Gastrocnemius medialis (tissue), 4 donors: Measurements from ENCODE around the gene MYO1G. TPM values are rescaled to one million over a fixed set of nuclear protein-coding genes. Genes with fewer than 3 reads are reported as not detected.

Experiments used
- ATAC-seq, 2 donors: fragments of 150-250 bp; one replicate each; pipeline ENCODE4 v1.9.1; 2016
- DNase-seq, 2 donors: peaks; one replicate each; pipeline ENCODE4 v3.0.0-alpha.2; 2019
- H3K27ac ChIP-seq, 4 donors: fragments of 200-600 bp; sonication (generic); 1 replicate in 1 of 4; 2 replicates in 3 of 4; pipeline ENCODE4 v1.5.1; 2016 to 2018; ENCODE audit warnings: mild to moderate bottlenecking in 2 of 4, moderate library complexity in 1 of 4
- H3K27me3 ChIP-seq, 3 donors: fragments of 200-600 bp; sonication (generic) in 2 of 3; 1 replicate in 1 of 3; 2 replicates in 2 of 3; pipeline versions ENCODE4 v1.5.1 to v1.6.0; 2016 to 2019; ENCODE audit warnings: mild to moderate bottlenecking in 1 of 3, moderate library complexity in 1 of 3
- H3K36me3 ChIP-seq, 2 donors: fragments of 200-600 bp; sonication (generic) in 1 of 2; one replicate each; pipeline ENCODE4 v1.5.1; 2017 to 2018
- H3K4me1 ChIP-seq, 2 donors: fragments of 200-600 bp; sonication (generic) in 1 of 2; one replicate each; pipeline ENCODE4 v1.5.1; 2016 to 2017; ENCODE audit warnings: mild to moderate bottlenecking in 2 of 2
- H3K4me3 ChIP-seq, 4 donors: fragments of 200-600 bp; sonication (generic) in 3 of 4; 1 replicate in 1 of 4; 2 replicates in 3 of 4; pipeline ENCODE4 v1.5.1; 2016 to 2019; ENCODE audit warnings: mild to moderate bottlenecking in 2 of 4
- H3K9me3 ChIP-seq, 3 donors: fragments of 200-600 bp; sonication (generic) in 2 of 3; 1 replicate in 1 of 3; 2 replicates in 2 of 3; pipeline ENCODE4 v1.5.1; 2016 to 2019
- CTCF ChIP-seq, 5 experiments: fragments of 450-650 bp in 3 of 5; fragments of 200-600 bp in 2 of 5; sonication (generic) in 2 of 5; IDR thresholded peaks in 4 of 5; conservative IDR thresholded peaks in 1 of 5; 1 replicate in 4 of 5; 2 replicates in 1 of 5; pipeline ENCODE4 v1.5.1; 2016 to 2019; ENCODE audit warnings: antibody characterized with exemption in 5 of 5, mild to moderate bottlenecking in 3 of 5, moderate library complexity in 3 of 5
- POLR2A ChIP-seq, 2 donors: fragments of 450-650 bp; IDR thresholded peaks; one replicate each; pipeline ENCODE4 v1.6.1; 2017; ENCODE audit warnings: antibody characterized with exemption in 2 of 2, mild to moderate bottlenecking in 2 of 2, moderate library complexity in 2 of 2
- in situ Hi-C, 4 donors: fragments of 200-750 bp; cut with MboI; loops; one replicate each; pipeline versions ENCODE4 v1.15.0 to v1.8.0; 2017; ENCODE audit warnings: low sequenced_read_pairs in 4 of 4
- intact Hi-C: fragments of 100-400 bp; cut with DNase I; formaldehyde crosslinking; loops from one replicate; pipeline ENCODE4 v1.15.1; 2023; ENCODE audit warnings: low total_unique reads
- total RNA-seq, 4 donors: library from RNA; depleted of rRNA; stranded (reverse); fragments of >200 nt; gene quantifications; one replicate each; pipeline versions ENCODE4 v1.1.0 to v1.2.3, GENCODE V29; 2016

MYO1G gene
- total RNA-seq, 4 donors from 2014 or later, result 0.61 to 1.4 (median 1.3) TPM; not detected in 1

- Histone ChIP-seq H3K27me3 (peaks cover 0 to 7% (median 0%) of the 10 kb centered on the region in 3 donors), H3K36me3 (no peaks in the 10 kb centered on the region), H3K27ac (no peak overlapping the region), H3K4me1 (peaks cover 0 to 7% of the 10 kb centered on the region in 2 donors), H3K4me3 (no peak overlapping the region), H3K9me3 (no peaks in the 10 kb centered on the region)
- no peak for TF ChIP-seq CTCF (IDR thresholded peaks at IDR 0.05 in 4 of 5, conservative IDR thresholded peaks at IDR 0.05 in 1 of 5)
- TF ChIP-seq POLR2A (IDR thresholded peaks at IDR 0.05), result no peak
- ATAC-seq (no peak), DNase-seq (peak in 1 of 2 donors; percentile 9)
- intact Hi-C loops (no loop called here), in situ Hi-C loops (no loop called here)
Measured at GRCh38 chr7:44966731-44967538, 11.9 kb downstream of the MYO1G start.

DNA sequence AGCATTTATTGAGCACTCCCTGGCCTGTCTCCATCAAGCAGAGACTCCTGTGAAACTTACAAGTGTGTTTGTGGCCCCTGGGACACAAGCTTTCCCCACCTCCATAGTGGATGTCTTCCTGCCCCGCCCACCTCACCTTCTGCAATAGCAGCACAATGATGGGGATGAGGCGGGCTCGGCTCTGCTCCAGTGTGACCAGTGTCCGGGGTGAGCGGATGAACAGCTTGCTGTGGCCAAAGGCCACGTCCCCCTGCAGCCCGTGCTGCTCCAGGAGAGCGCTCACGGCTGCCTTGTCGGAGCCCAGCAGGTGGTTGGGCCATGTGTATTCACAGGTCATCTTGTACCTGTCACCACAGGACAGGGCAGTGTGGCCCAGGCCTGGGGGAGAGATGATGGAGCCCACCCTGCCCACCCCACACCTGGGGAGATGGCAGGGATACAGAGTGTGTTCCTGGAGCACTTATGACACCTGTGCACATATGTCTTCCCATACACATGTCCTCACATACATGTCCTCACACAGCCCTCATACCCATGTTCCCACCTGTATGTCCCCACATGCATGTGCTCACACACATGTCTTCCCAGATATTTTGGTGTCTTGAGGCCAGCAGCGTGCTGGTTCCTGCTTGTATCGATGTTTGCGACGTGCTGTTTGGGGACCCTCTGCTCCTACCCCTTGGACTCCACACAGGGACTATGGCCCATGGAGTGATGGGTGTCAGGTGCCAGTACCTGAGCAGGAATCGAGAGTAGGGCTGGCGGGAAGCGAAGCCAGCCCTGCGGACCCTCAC is 12.7 kb downstream of the MYO1G start:
- H3K27me3 ChIP-seq, result peaks cover 0 to 11% (median 0%) of the 10 kb centered on the region in 3 donors
- TF ChIP-seq CTCF (IDR thresholded peaks at IDR 0.05 in 4 of 5, conservative IDR thresholded peaks at IDR 0.05 in 1 of 5), result no peak
- TF ChIP-seq POLR2A (IDR thresholded peaks at IDR 0.05), result no peak
- H3K4me1 ChIP-seq, result peaks cover 0 to 7% of the 10 kb centered on the region in 2 donors
- DNase-seq (peak in 1 of 2 donors; percentile 7), ATAC-seq (no peak)
- intact Hi-C loops, result no loop called here
- no peak overlapping the region for H3K27ac ChIP-seq
- H3K36me3 ChIP-seq, result no peaks in the 10 kb centered on the region
- no peak overlapping the region for H3K4me3 ChIP-seq
- in situ Hi-C loops, result no loop called here
- H3K9me3 ChIP-seq, result no peaks in the 10 kb centered on the region

- in situ Hi-C loops, result no loop called here
- Histone ChIP-seq H3K9me3 (no peaks in the 10 kb centered on the region), H3K27ac (no peak overlapping the region), H3K36me3 (no peaks in the 10 kb centered on the region), H3K27me3 (peaks cover 0 to 11% (median 0%) of the 10 kb centered on the region in 3 donors), H3K4me1 (peaks cover 0 to 7% of the 10 kb centered on the region in 2 donors), H3K4me3 (no peak overlapping the region)
- intact Hi-C loops, result no loop called here
- no peak for TF ChIP-seq CTCF (IDR thresholded peaks at IDR 0.05 in 4 of 5, conservative IDR thresholded peaks at IDR 0.05 in 1 of 5)
- TF ChIP-seq POLR2A (IDR thresholded peaks at IDR 0.05), result no peak
- no peak for ATAC-seq
- DNase-seq, result peak in 1 of 2 donors; percentile 5
Measured at GRCh38 chr7:44965441-44965903, 13.3 kb downstream of the MYO1G start.

DNA sequence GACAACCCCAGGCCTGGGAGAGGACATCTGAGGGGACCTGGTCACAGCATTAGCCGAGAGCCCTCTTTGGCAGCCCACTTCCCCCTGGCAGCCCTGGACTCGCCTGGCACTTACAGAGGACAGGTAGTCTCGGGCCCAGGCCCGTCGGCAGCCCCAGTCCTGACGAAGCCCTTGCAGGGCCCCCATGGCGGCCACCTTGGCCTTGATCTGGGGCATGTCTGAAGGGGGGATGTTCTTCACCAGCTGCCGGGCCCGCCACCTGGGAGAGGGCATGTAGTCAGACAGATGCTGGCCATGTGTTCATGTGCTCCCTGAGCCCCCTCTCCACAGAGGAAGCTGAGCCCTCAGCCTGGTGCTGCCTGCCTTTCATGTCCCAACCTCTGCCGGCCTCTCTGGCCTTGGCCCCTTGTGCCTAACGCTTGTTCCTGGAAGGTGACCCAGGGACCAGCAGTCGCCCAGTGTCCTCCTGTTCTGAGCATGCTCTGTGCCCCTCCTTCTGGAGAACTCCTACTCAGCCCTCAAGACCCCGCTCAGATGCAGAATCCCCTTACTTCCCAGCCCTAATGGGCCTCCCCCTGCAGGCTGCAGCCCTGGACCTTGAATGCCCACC is 13.9 kb downstream of the MYO1G start:
- no peak for DNase-seq
- Histone ChIP-seq H3K4me3 (no peak overlapping the region), H3K27ac (no peak overlapping the region), H3K27me3 (peaks cover 0 to 11% (median 0%) of the 10 kb centered on the region in 3 donors), H3K4me1 (peaks cover 0 to 7% of the 10 kb centered on the region in 2 donors), H3K36me3 (no peaks in the 10 kb centered on the region), H3K9me3 (no peaks in the 10 kb centered on the region)
- no peak for TF ChIP-seq CTCF (IDR thresholded peaks at IDR 0.05 in 4 of 5, conservative IDR thresholded peaks at IDR 0.05 in 1 of 5)
- no peak for TF ChIP-seq POLR2A (IDR thresholded peaks at IDR 0.05)
- intact Hi-C loops, result no loop called here
- no peak for ATAC-seq
- in situ Hi-C loops, result no loop called here
